GM18909 (cell line): ENCODE results near the gene NTSR1.

ENCODE experiments used
- ATAC-seq: cut with Tn5 transposase; IDR thresholded peaks from one replicate; pipeline ENCODE4 v1.9.1; 2021; ENCODE audit warnings: mild to moderate bottlenecking; ENCODE audit not compliant: unreplicated experiment, poor library complexity

Gene NTSR1

GRCh38 chr20:62796699-62797491, 88.3 kb downstream of the NTSR1 start:
- ATAC-seq, result no peak

GRCh38 chr20:62797671-62798532, 89.3 kb downstream of the NTSR1 start:
- ATAC-seq, result no peak

- ATAC-seq, result no peak
Observed at GRCh38 chr20:62799036-62799435, 90.4 kb downstream of the NTSR1 start.

- no peak for ATAC-seq
Observed at GRCh38 chr20:62799459-62799858, 90.8 kb downstream of the NTSR1 start.

GRCh38 chr20:62799873-62800272, 91.2 kb downstream of the NTSR1 start:
- no peak for ATAC-seq

- ATAC-seq, result no peak
Observed at GRCh38 chr20:62800314-62801259, 92.0 kb downstream of the NTSR1 start.

GRCh38 chr20:62801284-62802010, 92.8 kb downstream of the NTSR1 start:
- no peak for ATAC-seq

GRCh38 chr20:62802026-62802712, 93.5 kb downstream of the NTSR1 start:
- ATAC-seq, result no peak

- ATAC-seq, result no peak
Observed at GRCh38 chr20:62804021-62804626, 95.5 kb downstream of the NTSR1 start.

- peak; percentile 42 for ATAC-seq
Observed at GRCh38 chr20:62804627-62805154, 96.1 kb downstream of the NTSR1 start, which contains the start of gene OGFR. OGFR (plus strand) TSS chr20:62804835; CDS start chr20:62804860, 25 bp downstream.

- ATAC-seq, result peak; percentile 22
Observed at GRCh38 chr20:62805155-62805710, 96.6 kb downstream of the NTSR1 start.

- no peak for ATAC-seq
Observed at GRCh38 chr20:62805711-62806382, 97.2 kb downstream of the NTSR1 start.

- ATAC-seq, result no peak
Observed at GRCh38 chr20:62806383-62807050, 97.9 kb downstream of the NTSR1 start.

GRCh38 chr20:62807444-62808210, 99.0 kb downstream of the NTSR1 start:
- ATAC-seq, result no peak

- no peak for ATAC-seq
Observed at GRCh38 chr20:62808211-62808865, 99.7 kb downstream of the NTSR1 start.
